GM03348 (cell line): ENCODE results near the gene BMP8B.

Experiments
- DNase-seq: peaks from one replicate; pipeline ENCODE4 v3.0.0; 2012; ENCODE audit warnings: low spot score

The BMP8B gene

DNA sequence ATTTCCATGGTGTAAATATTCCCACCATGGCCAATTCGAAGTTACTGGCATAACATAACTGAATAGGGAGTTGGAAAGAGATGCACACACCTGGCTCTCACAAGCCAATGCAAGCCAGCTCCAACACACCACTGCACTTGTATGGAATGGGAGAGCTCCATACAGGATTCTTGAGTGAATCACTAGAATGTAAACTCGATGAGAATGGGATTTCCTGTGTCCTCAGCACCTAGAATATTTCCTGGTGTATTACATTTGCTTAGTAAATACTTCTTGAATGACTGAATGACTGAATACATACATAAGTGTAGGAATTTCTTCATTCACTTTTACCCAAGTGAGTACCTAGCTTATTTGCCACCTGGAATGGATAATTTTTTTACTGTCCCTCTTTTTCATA is 66.2 kb downstream of the BMP8B start:
- no peak for DNase-seq

GRCh38 chr1:39721664-39722063 is 67.0 kb downstream of the BMP8B start:
- no peak for DNase-seq

DNA sequence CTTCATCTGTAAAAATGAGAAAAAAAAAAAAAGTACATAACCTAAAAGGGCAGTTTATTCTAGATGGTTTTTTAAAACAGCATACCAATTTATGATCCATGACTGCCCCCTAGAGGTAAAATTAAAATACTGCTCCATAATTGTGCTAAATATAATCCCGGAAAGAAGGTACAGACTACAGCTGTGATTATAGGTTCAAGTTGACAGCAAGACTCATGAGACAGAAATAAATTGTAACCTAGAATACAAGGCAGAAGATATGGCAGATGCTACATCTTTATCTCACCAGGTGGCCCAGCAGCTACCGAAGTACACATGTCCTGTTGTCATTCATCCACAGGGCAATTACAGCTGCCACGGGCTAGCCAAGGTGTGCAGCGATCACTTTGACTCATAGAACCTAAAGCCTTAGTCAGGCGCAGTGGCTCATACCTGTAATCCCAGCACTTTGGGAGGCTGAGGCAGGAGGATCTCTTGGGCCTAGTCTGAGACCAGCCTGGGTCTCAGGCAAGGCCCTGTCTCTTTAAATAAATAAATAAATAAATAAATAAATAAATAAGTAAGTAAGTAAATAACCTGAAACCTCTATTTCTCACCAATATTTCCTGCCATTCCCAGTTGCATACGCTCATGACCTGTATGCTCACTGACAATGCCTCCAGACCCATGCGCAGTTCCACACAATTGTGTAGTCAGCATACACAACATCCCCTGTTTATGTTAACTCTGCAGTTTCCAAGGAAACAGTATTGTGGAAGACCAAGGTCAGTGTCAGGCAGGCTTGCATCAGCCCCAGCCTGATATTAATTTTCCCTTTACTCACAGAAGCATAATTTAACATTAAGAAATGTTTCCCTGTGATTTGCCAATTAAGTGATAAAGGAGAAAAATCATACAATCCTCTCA is 68.3 kb downstream of the BMP8B start:
- DNase-seq = peak; percentile 66

DNA sequence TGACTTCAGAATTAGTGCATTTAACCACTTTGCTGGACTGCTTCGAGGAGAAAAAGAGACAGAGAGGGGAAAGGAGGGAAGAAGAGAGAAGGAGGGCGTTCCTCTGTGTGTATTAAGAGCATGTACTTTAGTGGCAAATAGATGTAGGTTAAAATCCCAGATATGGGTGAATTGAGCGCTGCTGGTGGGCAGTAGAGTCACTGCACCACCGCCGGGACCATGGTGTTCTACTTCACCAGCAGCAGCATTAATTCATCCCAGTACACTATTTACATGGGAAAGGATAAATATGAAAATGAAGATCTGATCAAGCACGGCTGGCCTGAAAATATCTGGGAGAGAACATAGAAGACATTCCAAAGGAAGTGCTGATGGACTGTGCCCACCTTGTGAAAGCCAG is 70.9 kb downstream of the BMP8B start:
- DNase-seq = no peak

DNA sequence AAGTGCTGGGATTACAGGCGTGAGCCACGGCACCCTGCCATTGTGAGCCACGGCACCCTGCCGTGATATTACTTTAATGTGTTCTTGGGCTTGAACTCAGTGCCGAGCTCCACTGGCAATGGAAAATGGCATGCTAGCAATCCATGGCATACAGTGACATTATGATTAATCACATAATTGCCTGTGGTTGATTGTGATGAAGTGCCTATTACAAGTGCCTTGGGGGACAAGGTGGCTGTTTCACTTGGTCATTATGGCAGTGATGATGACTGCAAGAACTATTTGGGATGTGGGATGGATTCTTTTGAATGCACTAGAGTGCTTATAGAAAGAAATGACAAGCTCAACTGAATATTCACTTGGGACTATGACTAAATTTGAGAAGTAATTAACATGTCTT is 75.1 kb downstream of the BMP8B start:
- DNase-seq = no peak

GRCh38 chr1:39711966-39712340 is 76.7 kb downstream of the BMP8B start:
- DNase-seq = no peak

DNA sequence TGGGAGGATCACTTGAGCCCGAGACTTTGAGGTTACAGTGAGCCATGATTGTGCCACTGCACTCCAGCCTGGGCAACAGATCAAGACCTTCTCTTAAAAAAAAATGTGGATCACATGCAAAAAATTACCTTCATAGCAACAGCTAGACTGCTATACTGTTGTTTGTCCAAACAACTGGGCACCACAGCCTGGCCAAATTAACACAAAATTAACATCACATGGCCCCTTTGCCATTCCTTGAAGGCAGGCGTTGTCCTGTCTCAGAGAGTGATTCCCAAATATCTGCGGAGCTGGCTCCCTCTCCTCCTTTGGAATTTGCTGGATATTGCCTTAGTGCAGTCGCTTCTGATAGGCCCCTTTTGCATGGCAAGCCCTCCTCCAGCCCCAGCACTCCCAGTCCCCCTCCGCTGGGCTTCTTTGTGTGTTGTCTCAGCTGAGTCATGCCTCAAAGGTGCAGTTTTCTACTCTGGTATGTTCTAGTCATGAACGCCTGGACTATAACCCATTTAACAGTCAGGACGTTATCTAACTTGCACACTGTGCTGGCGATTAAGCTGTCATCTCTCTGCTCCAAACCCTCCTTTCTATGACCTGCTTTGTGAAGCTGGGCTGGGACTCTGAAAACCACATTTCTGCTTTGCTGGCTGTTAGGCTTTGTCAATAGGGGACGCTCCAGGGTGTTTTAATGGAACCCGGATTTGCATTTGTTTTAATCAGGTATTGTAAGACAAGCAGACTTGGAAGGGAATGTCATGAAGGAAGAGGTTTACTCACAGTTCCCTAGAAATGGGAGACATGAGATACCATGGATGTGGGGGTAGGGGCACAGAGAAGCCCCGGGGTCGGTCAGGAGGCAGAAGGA is 77.3 kb downstream of the BMP8B start:
- no peak for DNase-seq

GRCh38 chr1:39707506-39707905 is 81.2 kb downstream of the BMP8B start:
- DNase-seq = no peak
